H1 (cell line): Measurements from ENCODE around the gene OGN. TPM values are rescaled to one million over a fixed set of nuclear protein-coding genes. Genes with fewer than 3 reads are reported as not detected.

Experiments
- CTCF ChIA-PET: fragments of 300-600 bp; sonication (Branson Sonifier 250); formaldehyde crosslinking; loops from one replicate; lab custom pipeline; 2021; ENCODE audit not compliant: partially characterized antibody; lab: Charles Lee
- POLR2A ChIA-PET: fragments of 300-600 bp; sonication (Branson Sonifier 250); formaldehyde crosslinking; loops from one replicate; lab custom pipeline; 2021; ENCODE audit warnings: inconsistent platforms; ENCODE audit not compliant: partially characterized antibody; lab: Charles Lee
- DNase-seq, 2 experiments: peaks; one replicate each; pipeline versions ENCODE4 v3.0.0 to v3.0.0-alpha.2; 2010 to 2022; ENCODE audit warnings: low spot score in 2 of 2, low read depth in 1 of 2, mixed read lengths in 1 of 2
- FAIRE-seq: peaks from 2 replicates; lab custom pipeline; 2011; peaks lifted over from hg19 to GRCh38; lab: Jason Lieb, UNC
- H2AFZ ChIP-seq: 2 replicates; pipeline ENCODE4 v1.8.1; 2012; ENCODE audit warnings: low read length, inconsistent platforms
- H2AK5ac ChIP-seq: 2 replicates; pipeline ENCODE4 v1.6.1; 2013; ENCODE audit warnings: low read depth, low read length
- H2BK120ac ChIP-seq: replicated peaks from 2 replicates; pipeline ENCODE3; 2013; ENCODE audit warnings: low read depth, low read length, inconsistent platforms
- H2BK12ac ChIP-seq: 2 replicates; pipeline ENCODE4 v1.6.1; 2013; ENCODE audit warnings: low read depth, low read length
- H2BK15ac ChIP-seq: 2 replicates; pipeline ENCODE4 v1.6.1; 2013; ENCODE audit warnings: low read length
- H2BK20ac ChIP-seq: 2 replicates; pipeline ENCODE4 v1.6.1; 2013; ENCODE audit warnings: low read length
- H2BK5ac ChIP-seq: 2 replicates; pipeline ENCODE4 v1.6.1; 2013; ENCODE audit warnings: low read depth, low read length
- H3K14ac ChIP-seq: 2 replicates; pipeline ENCODE4 v1.6.1; 2013; ENCODE audit warnings: inconsistent platforms; ENCODE audit not compliant: insufficient read length
- H3K18ac ChIP-seq: 2 replicates; pipeline ENCODE4 v1.6.1; 2013; ENCODE audit warnings: low read length; ENCODE audit errors: extremely low read depth
- H3K23ac ChIP-seq: 2 replicates; pipeline ENCODE4 v1.6.1; 2013; ENCODE audit warnings: inconsistent platforms; ENCODE audit not compliant: insufficient read length
- H3K23me2 ChIP-seq: 2 replicates; pipeline ENCODE4 v1.6.1; 2013; ENCODE audit warnings: low read depth, low read length
- H3K27ac ChIP-seq: 2 replicates; pipeline ENCODE4 v1.6.1; 2011; ENCODE audit warnings: low read depth, low read length, inconsistent platforms
- H3K27me3 ChIP-seq, 4 experiments: replicated peaks in 1 of 4; 1 replicate in 1 of 4; 2 replicates in 3 of 4; pipeline versions ENCODE4 v1.6.1 to v1.8.1; 2011 to 2013; ENCODE audit warnings: low read length in 3 of 4, mild to moderate bottlenecking in 3 of 4, inconsistent platforms in 2 of 4, mixed read lengths in 2 of 4, moderate library complexity in 1 of 4; ENCODE audit not compliant: control insufficient read depth in 3 of 4, insufficient read depth in 3 of 4; ENCODE audit errors: extremely low read depth in 1 of 4
- H3K36me3 ChIP-seq, 4 experiments: 2 replicates each; pipeline versions ENCODE4 v1.6.1 to v1.8.1; 2011 to 2013; ENCODE audit warnings: mild to moderate bottlenecking in 4 of 4, low read length in 3 of 4, moderate library complexity in 2 of 4, control low read depth in 1 of 4, inconsistent platforms in 1 of 4; ENCODE audit not compliant: insufficient read depth in 4 of 4, control insufficient read depth in 2 of 4
- H3K4ac ChIP-seq: replicated peaks from 2 replicates; pipeline ENCODE3; 2013; ENCODE audit warnings: low read length, low read depth, mixed read lengths, inconsistent platforms; ENCODE audit not compliant: insufficient read length
- H3K4me1 ChIP-seq, 4 experiments: replicated peaks in 1 of 4; 1 replicate in 1 of 4; 2 replicates in 3 of 4; pipeline versions ENCODE4 v1.6.1 to v1.8.1; 2011 to 2013; ENCODE audit warnings: low read length in 3 of 4, inconsistent platforms in 2 of 4, mixed read lengths in 1 of 4; ENCODE audit not compliant: insufficient read depth in 4 of 4, control insufficient read depth in 3 of 4
- H3K4me2 ChIP-seq, 2 experiments: 2 replicates each; pipeline versions ENCODE4 v1.6.1 to v1.8.1; 2011 to 2013; ENCODE audit warnings: low read depth in 2 of 2, low read length in 2 of 2, control low read depth in 1 of 2, inconsistent platforms in 1 of 2, mild to moderate bottlenecking in 1 of 2; ENCODE audit not compliant: insufficient read depth in 1 of 2
- H3K4me3 ChIP-seq, 4 experiments: fragments of 200-600, 300-600 bp in 1 of 4; sonication (generic), shearing (Covaris generic), sonication (Bioruptor Twin) in 1 of 4; 2 replicates each; pipeline versions ENCODE4 v1.5.1 to v1.8.1; 2011 to 2016; ENCODE audit warnings: low read length in 4 of 4, low read depth in 3 of 4, control low read depth in 2 of 4, inconsistent platforms in 2 of 4, mild to moderate bottlenecking in 2 of 4, mixed read lengths in 1 of 4, moderate library complexity in 1 of 4; ENCODE audit not compliant: insufficient read depth in 2 of 4; ENCODE audit errors: extremely low read depth in 1 of 4
- H3K56ac ChIP-seq: replicated peaks from 2 replicates; pipeline ENCODE3; 2013; ENCODE audit warnings: low read depth, mild to moderate bottlenecking, mixed read lengths, low read length, inconsistent platforms; ENCODE audit not compliant: insufficient read length
- H3K79me1 ChIP-seq: 2 replicates; pipeline ENCODE4 v1.6.1; 2013; ENCODE audit warnings: low read depth, low read length, control low read depth
- H3K79me2 ChIP-seq, 2 experiments: 2 replicates each; pipeline versions ENCODE4 v1.6.1 to v1.8.1; 2012 to 2013; ENCODE audit warnings: low read length in 2 of 2, mild to moderate bottlenecking in 2 of 2, inconsistent platforms in 1 of 2; ENCODE audit not compliant: insufficient read depth in 2 of 2, control insufficient read depth in 1 of 2
- H3K9ac ChIP-seq, 4 experiments: replicated peaks in 1 of 4; 1 replicate in 1 of 4; 2 replicates in 3 of 4; pipeline versions ENCODE4 v1.6.1 to v1.8.1; 2011 to 2013; ENCODE audit warnings: low read depth in 3 of 4, low read length in 3 of 4, control low read depth in 2 of 4, mild to moderate bottlenecking in 2 of 4, moderate library complexity in 2 of 4, inconsistent platforms in 1 of 4; ENCODE audit errors: extremely low read depth in 1 of 4
- H3K9me3 ChIP-seq, 2 experiments: 2 replicates each; pipeline versions ENCODE4 v1.6.1 to v1.8.1; 2012 to 2013; ENCODE audit warnings: mild to moderate bottlenecking in 2 of 2, moderate library complexity in 2 of 2, control low read depth in 1 of 2, inconsistent platforms in 1 of 2, low read depth in 1 of 2, low read length in 1 of 2, mixed read lengths in 1 of 2; ENCODE audit not compliant: insufficient read depth in 2 of 2
- H4K20me1 ChIP-seq, 2 experiments: replicated peaks in 1 of 2; 2 replicates each; pipeline versions ENCODE3 to v1.8.1; 2011 to 2013; ENCODE audit warnings: inconsistent platforms in 2 of 2, low read length in 2 of 2, mild to moderate bottlenecking in 1 of 2; ENCODE audit not compliant: insufficient read depth in 2 of 2, control insufficient read depth in 1 of 2
- H4K5ac ChIP-seq: 2 replicates; pipeline ENCODE4 v1.6.1; 2013; ENCODE audit warnings: low read length, low read depth, mixed read lengths, inconsistent platforms; ENCODE audit not compliant: insufficient read length
- H4K8ac ChIP-seq: 2 replicates; pipeline ENCODE4 v1.8.0; 2013; ENCODE audit warnings: mild to moderate bottlenecking, moderate library complexity, low read length, inconsistent platforms; ENCODE audit not compliant: insufficient read depth; ENCODE audit errors: extremely low read depth
- H4K91ac ChIP-seq: replicated peaks from 2 replicates; pipeline ENCODE3; 2013; ENCODE audit warnings: low read length, mixed read lengths, inconsistent platforms; ENCODE audit not compliant: insufficient read length
- CHD2 ChIP-seq: IDR thresholded peaks from 2 replicates; pipeline ENCODE4 v1.6.1; 2012; ENCODE audit warnings: low read length, improper control_type of control experiment
- EP300 ChIP-seq, 2 experiments: IDR thresholded peaks; 1 replicate in 1 of 2; 2 replicates in 1 of 2; pipeline ENCODE4 v1.6.1; 2011 to 2012; ENCODE audit warnings: low read depth in 2 of 2, low read length in 2 of 2, mild to moderate bottlenecking in 2 of 2, borderline replicate concordance in 1 of 2, inconsistent platforms in 1 of 2, moderate library complexity in 1 of 2
- JUN ChIP-seq: IDR thresholded peaks from 2 replicates; pipeline ENCODE4 v1.6.1; 2011; ENCODE audit warnings: low read depth, mild to moderate bottlenecking, improper control_type of control experiment, low read length
- POLR2A ChIP-seq, 2 experiments: IDR thresholded peaks; 1 replicate in 1 of 2; 2 replicates in 1 of 2; pipeline ENCODE4 v1.6.1; 2011; ENCODE audit warnings: low read depth in 2 of 2, low read length in 2 of 2, mild to moderate bottlenecking in 2 of 2; ENCODE audit errors: control extremely low read depth in 1 of 2
- TCF12 ChIP-seq: IDR thresholded peaks from 2 replicates; pipeline ENCODE4 v1.6.1; 2011; ENCODE audit warnings: low read depth, mild to moderate bottlenecking, low read length
- WGBS, 2 experiments: shearing (Covaris generic) in 1 of 2; methylation state at CpG; one replicate each; pipeline versions ENCODE4 v1.1.6 to v1.1.7; 2013 to 2015; ENCODE audit warnings: low lambda C conversion rate in 2 of 2, mixed read lengths in 2 of 2, inconsistent platforms in 1 of 2, low coverage in 1 of 2, missing lambda C conversion rate in 1 of 2; ENCODE audit not compliant: insufficient replicate concordance in 2 of 2, insufficient coverage in 1 of 2, insufficient read length in 1 of 2; ENCODE audit errors: extremely low coverage in 1 of 2, missing lambda C conversion rate in 1 of 2; 5-methylcytosine and 5-hydroxymethylcytosine counted together
- polyA plus RNA-seq, 7 experiments: library from polyadenylated mRNA; depleted of rRNA in 3 of 7; stranded (reverse) in 5 of 7; unstranded in 2 of 7; fragments of >200 nt in 5 of 7; fragments of 200-250 nt in 2 of 7; gene quantifications; 1 replicate in 5 of 7; 2 replicates in 1 of 7; 4 replicates in 1 of 7; pipeline versions ENCODE4 v1.2.1 to v1.2.3, GENCODE V29; 2011 to 2013; ENCODE audit warnings: missing spikeins in 2 of 7, mixed read lengths in 2 of 7
- total RNA-seq: library from RNA; stranded (reverse); fragmentation: NEBNext Ultra II Directional; extraction: Animal tissue kit (Norgen Biotek cat#: 25700); gene quantifications from 2 replicates; pipeline ENCODE4 v1.2.1, GENCODE V29; 2021

Gene OGN
- total and polyA plus RNA-seq, 2 of the 8 experiments (the other 6 are each of a cell fraction or from before 2014, with no cell fraction given), result not detected

DNA sequence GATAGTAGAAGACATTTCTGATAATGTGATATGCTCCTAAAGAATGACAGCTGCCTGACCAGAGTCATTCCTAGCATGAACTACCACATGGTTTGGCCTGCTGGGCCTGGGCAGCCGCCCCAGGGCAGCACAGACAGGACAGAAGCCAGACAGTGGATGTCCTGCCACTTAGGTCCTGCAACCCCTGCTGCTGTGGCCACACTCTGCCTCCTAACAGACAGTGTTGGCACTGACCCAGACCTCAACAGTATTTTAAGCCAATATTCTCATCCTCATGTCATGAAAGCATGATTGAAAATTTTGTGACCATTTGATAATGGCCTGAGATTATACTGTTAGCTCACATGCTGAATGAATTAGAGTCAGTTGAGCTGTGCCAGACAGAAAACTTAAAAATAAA, 62.8 kb downstream of the OGN start:
- H3K23ac ChIP-seq, result no peak overlapping the region
- H4K5ac ChIP-seq, result no peak overlapping the region
- no peak overlapping the region for H4K91ac ChIP-seq
- H3K4me3 ChIP-seq, result no peak overlapping the region
- no peak for TF ChIP-seq EP300 (IDR thresholded peaks at IDR 0.05; ENCODE audit: borderline replicate concordance in 1 of 2, low read depth in 2 of 2, low read length in 2 of 2)
- TF ChIP-seq POLR2A (IDR thresholded peaks at IDR 0.05; ENCODE audit: control extremely low read depth in 1 of 2, low read depth in 2 of 2, low read length in 2 of 2), result no peak
- no peak for TF ChIP-seq TCF12
- TF ChIP-seq JUN, result no peak
- TF ChIP-seq CHD2, result no peak
- H3K9me3 ChIP-seq, result peaks cover 6 to 7% of the 10 kb centered on the region in 2 experiments; a peak in 2 of 4 replicates
- no peaks in the 10 kb centered on the region for H3K23me2 ChIP-seq
- 92% methylated on average over 1 of the region's 1 CpG; no CpG with 5 or more reads in 1 of the 2 experiments for WGBS, 2 experiments
- DNase-seq (no peak), FAIRE-seq (no peak)
- H2BK15ac ChIP-seq, result no peak overlapping the region
- H3K27me3 ChIP-seq, result no peaks in the 10 kb centered on the region
- H3K79me2 ChIP-seq, result no peaks in the 10 kb centered on the region
- CTCF ChIA-PET, result interaction anchor here (1.1 kb wide), 1 partner anchor 13 kb away, joined by 3 read pairs; no protein-coding TSS in a partner anchor
- no peaks in the 10 kb centered on the region for H3K4me1 ChIP-seq
- H3K18ac ChIP-seq, result no peak overlapping the region
- no peak overlapping the region for H3K56ac ChIP-seq
- H2BK12ac ChIP-seq, result no peak overlapping the region
- H3K4me2 ChIP-seq, result no peak overlapping the region
- H3K27ac ChIP-seq, result no peak overlapping the region
- no peak overlapping the region for H2BK20ac ChIP-seq
- no peak overlapping the region for H2BK5ac ChIP-seq
- no peaks in the 10 kb centered on the region for H3K79me1 ChIP-seq
- no peak overlapping the region for H2BK120ac ChIP-seq
- H2AFZ ChIP-seq, result no peak overlapping the region
- no peak overlapping the region for H3K9ac ChIP-seq
- H3K14ac ChIP-seq, result no peak overlapping the region
- no peak overlapping the region for H4K8ac ChIP-seq
- POLR2A ChIA-PET, result no interaction called here
- peaks cover 0 to 29% (median 8%) of the 10 kb centered on the region in 4 experiments; a peak in 5 of 8 replicates for H3K36me3 ChIP-seq
- no peak overlapping the region for H3K4ac ChIP-seq
- peaks cover 0 to 2% of the 10 kb centered on the region in 2 experiments for H4K20me1 ChIP-seq
- no peak overlapping the region for H2AK5ac ChIP-seq
